OCI-LY3 (cell line): Measurements from ENCODE around the gene DRAP1.

ENCODE experiments used
- H2AFZ ChIP-seq: fragments of 200-600, 300-600 bp; shearing (Covaris generic); 2 replicates; pipeline ENCODE4 v1.6.0; 2014; ENCODE audit warnings: antibody characterized with exemption, low read depth, low read length
- H3K27ac ChIP-seq: fragments of 200-600, 300-600 bp; sonication (generic); 2 replicates; pipeline ENCODE4 v1.5.1; 2014; ENCODE audit warnings: mild to moderate bottlenecking, low read length, moderate library complexity, mixed read lengths
- H3K27me3 ChIP-seq: fragments of 200-600, 300-600 bp; sonication (generic); 2 replicates; pipeline ENCODE4 v1.6.1; 2014; ENCODE audit warnings: low read depth, low read length, mixed read lengths
- H3K36me3 ChIP-seq: fragments of 200-600, 300-600 bp; sonication (generic); replicated peaks from 2 replicates; pipeline ENCODE3; 2014; ENCODE audit warnings: low read depth, low read length, mixed read lengths
- H3K4me1 ChIP-seq: fragments of 300-600, 200-600 bp; sonication (generic); 2 replicates; pipeline ENCODE4 v1.6.1; 2014; ENCODE audit warnings: low read length, mixed read lengths
- H3K4me2 ChIP-seq: fragments of 200-600, 300-600 bp; sonication (generic); 2 replicates; pipeline ENCODE4 v1.6.1; 2014; ENCODE audit warnings: low read length, mixed read lengths
- H3K4me3 ChIP-seq: fragments of 300-600, 200-600 bp; sonication (generic); 2 replicates; pipeline ENCODE4 v1.5.1; 2014; ENCODE audit warnings: antibody characterized with exemption, mild to moderate bottlenecking, low read length, moderate library complexity
- H3K79me2 ChIP-seq: fragments of 300-600, 200-600 bp; shearing (Covaris generic); 2 replicates; pipeline ENCODE4 v1.6.1; 2014; ENCODE audit warnings: mild to moderate bottlenecking, low read length, mixed read lengths
- H3K9ac ChIP-seq: fragments of 300-600, 200-600 bp; shearing (Covaris generic); 2 replicates; pipeline ENCODE4 v1.6.0; 2014; ENCODE audit warnings: mild to moderate bottlenecking, low read length, moderate library complexity
- H3K9me3 ChIP-seq: fragments of 200-600, 300-600 bp; shearing (Covaris generic); 2 replicates; pipeline ENCODE4 v1.6.1; 2014; ENCODE audit warnings: low read length, mixed read lengths; ENCODE audit not compliant: insufficient read depth
- H4K20me1 ChIP-seq: fragments of 200-600, 300-600 bp; sonication (generic); 2 replicates; pipeline ENCODE4 v1.6.1; 2016; ENCODE audit warnings: low read length, mixed read lengths; ENCODE audit not compliant: insufficient read depth
- EZH2phosphoT487 ChIP-seq: fragments of 200-600 bp; shearing (Covaris generic); IDR thresholded peaks from 2 replicates; pipeline ENCODE4 v1.6.1; 2018; ENCODE audit warnings: antibody characterized with exemption, mixed run types, low read depth
- TF ChIP-seq, protein P1 (sequence below): fragments of 200-600, 300-600 bp; sonication (generic); IDR thresholded peaks from 2 replicates; pipeline ENCODE4 v1.5.1; 2014; ENCODE audit warnings: antibody characterized with exemption, low read length, low read depth

DRAP1 gene

DNA sequence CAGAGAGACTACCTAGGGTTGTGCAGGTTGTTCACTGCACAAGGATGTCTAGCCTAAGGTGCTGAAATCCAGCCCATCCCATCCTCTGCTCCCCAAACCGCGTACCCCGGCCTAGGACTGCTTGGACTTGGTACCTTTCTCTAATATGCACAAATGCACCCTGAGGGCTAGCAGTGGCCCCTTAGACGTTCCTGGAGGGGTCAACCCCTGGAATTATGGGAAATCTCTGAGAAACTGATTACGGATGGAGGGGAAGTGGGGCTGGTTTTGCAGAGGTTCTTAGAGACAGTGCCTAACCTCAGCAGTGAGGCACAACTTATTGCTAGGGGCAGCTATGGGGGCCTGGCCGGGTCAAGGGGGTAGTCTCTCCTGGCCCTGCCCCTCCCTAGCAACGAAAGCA lies 2.8 kb upstream of the DRAP1 start:
- H3K9me3 ChIP-seq, result no peaks in the 10 kb centered on the region
- H3K36me3 ChIP-seq, result peaks cover 10% of the 10 kb centered on the region
- TF ChIP-seq, protein P1, sequence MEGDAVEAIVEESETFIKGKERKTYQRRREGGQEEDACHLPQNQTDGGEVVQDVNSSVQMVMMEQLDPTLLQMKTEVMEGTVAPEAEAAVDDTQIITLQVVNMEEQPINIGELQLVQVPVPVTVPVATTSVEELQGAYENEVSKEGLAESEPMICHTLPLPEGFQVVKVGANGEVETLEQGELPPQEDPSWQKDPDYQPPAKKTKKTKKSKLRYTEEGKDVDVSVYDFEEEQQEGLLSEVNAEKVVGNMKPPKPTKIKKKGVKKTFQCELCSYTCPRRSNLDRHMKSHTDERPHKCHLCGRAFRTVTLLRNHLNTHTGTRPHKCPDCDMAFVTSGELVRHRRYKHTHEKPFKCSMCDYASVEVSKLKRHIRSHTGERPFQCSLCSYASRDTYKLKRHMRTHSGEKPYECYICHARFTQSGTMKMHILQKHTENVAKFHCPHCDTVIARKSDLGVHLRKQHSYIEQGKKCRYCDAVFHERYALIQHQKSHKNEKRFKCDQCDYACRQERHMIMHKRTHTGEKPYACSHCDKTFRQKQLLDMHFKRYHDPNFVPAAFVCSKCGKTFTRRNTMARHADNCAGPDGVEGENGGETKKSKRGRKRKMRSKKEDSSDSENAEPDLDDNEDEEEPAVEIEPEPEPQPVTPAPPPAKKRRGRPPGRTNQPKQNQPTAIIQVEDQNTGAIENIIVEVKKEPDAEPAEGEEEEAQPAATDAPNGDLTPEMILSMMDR, result no peak
- TF ChIP-seq EZH2phosphoT487, result no peak
- peaks cover 27% of the 10 kb centered on the region for H3K79me2 ChIP-seq
- H3K4me1 ChIP-seq, result peaks cover 35% of the 10 kb centered on the region
- no peak overlapping the region for H3K4me2 ChIP-seq
- no peak overlapping the region for H3K27ac ChIP-seq
- no peak overlapping the region for H3K4me3 ChIP-seq
- H2AFZ ChIP-seq, result no peak overlapping the region
- no peaks in the 10 kb centered on the region for H4K20me1 ChIP-seq
- H3K9ac ChIP-seq, result no peak overlapping the region
- H3K27me3 ChIP-seq, result no peaks in the 10 kb centered on the region

DNA sequence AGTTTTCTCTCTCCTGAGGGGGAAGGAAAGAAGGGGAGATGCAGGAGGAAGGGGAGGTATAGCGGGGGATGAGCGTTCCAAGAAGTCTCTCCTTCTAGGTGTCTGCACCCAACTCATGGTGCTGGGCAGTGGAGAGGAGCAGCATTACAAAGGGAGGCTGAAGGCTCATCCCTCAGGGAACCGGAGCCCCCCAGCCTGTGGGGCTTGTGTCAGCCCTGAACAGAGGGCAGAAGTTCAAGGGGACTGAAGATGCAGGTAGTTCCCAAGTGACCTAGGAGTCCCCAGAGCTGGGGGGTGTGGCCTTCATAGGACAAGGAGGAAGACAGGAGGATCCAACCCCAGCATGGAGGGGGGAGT lies 2.2 kb upstream of the DRAP1 start:
- H3K4me1 ChIP-seq, result peaks cover 29% of the 10 kb centered on the region
- H3K27me3 ChIP-seq, result no peaks in the 10 kb centered on the region
- H3K79me2 ChIP-seq, result peaks cover 27% of the 10 kb centered on the region
- TF ChIP-seq, protein P1, result no peak
- no peak for TF ChIP-seq EZH2phosphoT487
- no peaks in the 10 kb centered on the region for H4K20me1 ChIP-seq
- no peak overlapping the region for H3K4me3 ChIP-seq
- H3K9ac ChIP-seq, result no peak overlapping the region
- H3K4me2 ChIP-seq, result no peak overlapping the region
- peaks cover 10% of the 10 kb centered on the region for H3K36me3 ChIP-seq
- no peak overlapping the region for H3K27ac ChIP-seq
- no peak overlapping the region for H2AFZ ChIP-seq
- no peaks in the 10 kb centered on the region for H3K9me3 ChIP-seq

DNA sequence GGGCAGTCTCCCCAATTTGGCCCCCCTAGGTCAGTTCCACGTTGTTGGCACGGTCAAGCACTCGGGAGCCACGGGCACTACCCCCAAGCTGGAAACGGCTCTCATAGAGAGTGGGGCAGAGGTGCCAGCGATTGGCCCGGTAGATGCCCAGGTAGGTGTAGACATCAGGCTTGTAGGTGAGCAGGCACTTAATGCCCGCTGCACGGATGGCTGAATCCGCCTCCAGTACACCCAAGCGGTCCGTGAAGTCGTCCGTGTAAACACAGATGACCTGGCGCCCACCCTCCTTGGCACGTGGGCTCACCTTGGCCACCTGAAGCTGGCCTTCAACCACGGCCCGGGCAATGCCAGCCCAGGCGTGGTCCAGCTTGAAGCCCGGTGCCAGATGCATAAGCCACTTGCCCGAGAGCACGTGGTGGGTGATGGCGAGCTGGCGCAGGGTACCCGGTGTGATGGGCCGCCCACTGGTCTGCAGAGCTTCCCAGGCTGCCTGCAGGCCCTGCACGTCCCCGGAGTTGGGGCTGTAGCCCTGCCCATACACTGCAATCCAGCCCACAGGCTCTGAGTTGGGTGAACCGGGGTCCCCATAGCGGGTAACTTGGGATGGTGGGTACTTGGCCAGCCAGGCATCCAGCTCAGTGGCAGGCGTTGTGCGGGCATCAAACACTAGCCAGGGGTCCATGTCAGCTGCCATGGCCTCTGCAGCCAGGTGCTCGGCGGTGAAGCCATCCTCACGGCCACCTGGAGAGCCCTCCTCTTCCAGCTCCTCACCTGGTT lies 1.6 kb upstream of the DRAP1 start:
- Histone ChIP-seq H3K9me3 (no peaks in the 10 kb centered on the region), H4K20me1 (no peaks in the 10 kb centered on the region), H3K4me1 (peaks cover 23% of the 10 kb centered on the region), H3K79me2 (peaks cover 27% of the 10 kb centered on the region), H3K27me3 (no peaks in the 10 kb centered on the region), H2AFZ (no peak overlapping the region), H3K9ac (peak overlapping the region; percentile 87), H3K27ac (no peak overlapping the region), H3K4me2 (peak overlapping the region; percentile 98), H3K4me3 (peak overlapping the region; percentile 85), H3K36me3 (peaks cover 12% of the 10 kb centered on the region)
- TF ChIP-seq, protein P1, result no peak
- TF ChIP-seq EZH2phosphoT487, result no peak

DNA sequence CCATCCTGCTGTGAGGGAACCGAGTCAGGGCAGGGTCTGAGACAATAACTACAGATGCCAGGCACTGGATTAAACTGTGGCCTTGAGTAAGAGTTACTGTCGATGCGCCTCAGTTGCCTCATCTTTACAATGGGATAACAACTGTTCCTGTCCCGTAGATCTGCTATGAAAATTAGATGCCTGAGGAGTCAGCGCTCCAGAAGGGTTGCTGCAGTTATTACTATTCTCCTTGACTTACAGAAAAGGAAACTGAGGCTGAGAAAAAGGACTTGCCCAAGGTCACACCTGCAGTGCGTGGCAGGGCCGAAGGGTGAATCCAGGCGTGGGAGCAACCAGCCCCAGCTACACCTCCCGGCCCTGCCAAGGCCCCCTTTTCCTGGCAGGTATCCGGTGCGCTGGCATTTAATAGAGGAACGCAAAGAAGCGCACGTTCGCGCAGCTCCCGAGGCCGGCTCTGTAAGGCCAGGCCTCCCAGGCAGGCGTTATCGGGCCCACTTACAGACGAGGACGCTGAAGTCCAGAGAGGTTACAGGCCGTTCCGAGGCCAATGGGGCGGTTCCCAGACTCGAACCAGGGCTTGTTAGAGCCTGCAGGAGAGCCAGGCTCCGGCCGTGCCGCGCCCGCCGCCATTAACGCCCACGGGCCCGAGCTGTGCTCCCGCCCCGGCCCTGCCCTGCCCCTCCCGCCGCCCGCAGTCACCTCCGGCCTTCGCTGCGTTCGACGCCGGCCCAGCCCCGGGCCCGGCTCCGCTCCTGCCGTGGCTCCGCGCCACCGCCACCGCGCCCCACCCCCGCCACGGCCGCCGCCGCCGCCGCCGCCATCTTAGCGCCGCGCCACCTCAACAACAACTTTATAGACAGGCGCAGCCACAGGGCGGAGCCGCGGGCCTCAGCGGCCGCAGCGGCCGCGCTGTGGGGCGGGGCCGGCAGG lies 750 bp upstream of the DRAP1 start, which contains the start of gene C11orf68:
C11orf68 (minus strand) TSS at position 852 of the 930 bp plus-strand sequence; CDS start at position 821, 31 bp downstream.
- peak within 1 kb of the TSS; percentile 62; the same call in 1 of the 2 replicates for H2AFZ ChIP-seq
- peak within 1 kb of the TSS; percentile 89 for H3K4me3 ChIP-seq
- H3K27ac ChIP-seq, result peak within 1 kb of the TSS; percentile 46
- TF ChIP-seq EZH2phosphoT487, result no peak
- TF ChIP-seq, protein P1, result no peak
- H3K79me2 ChIP-seq, result peaks cover 27% of the 10 kb centered on the region
- H3K4me2 ChIP-seq, result peak within 1 kb of the TSS; percentile 98
- peaks cover 13% of the 10 kb centered on the region for H3K36me3 ChIP-seq
- no peaks in the 10 kb centered on the region for H4K20me1 ChIP-seq
- no peaks in the 10 kb centered on the region for H3K27me3 ChIP-seq
- H3K4me1 ChIP-seq, result peaks cover 15% of the 10 kb centered on the region
- no peaks in the 10 kb centered on the region for H3K9me3 ChIP-seq
- H3K9ac ChIP-seq, result peak within 1 kb of the TSS; percentile 87
